ENCODE data around the gene TTC32.

TTC32 gene

GRCh38 chr2:19873014-19873413 lies 28.8 kb downstream of the TTC32 start:
- DNase-seq = no peak

GRCh38 chr2:19872302-19872701 lies 29.5 kb downstream of the TTC32 start:
- DNase-seq = no peak

DNA sequence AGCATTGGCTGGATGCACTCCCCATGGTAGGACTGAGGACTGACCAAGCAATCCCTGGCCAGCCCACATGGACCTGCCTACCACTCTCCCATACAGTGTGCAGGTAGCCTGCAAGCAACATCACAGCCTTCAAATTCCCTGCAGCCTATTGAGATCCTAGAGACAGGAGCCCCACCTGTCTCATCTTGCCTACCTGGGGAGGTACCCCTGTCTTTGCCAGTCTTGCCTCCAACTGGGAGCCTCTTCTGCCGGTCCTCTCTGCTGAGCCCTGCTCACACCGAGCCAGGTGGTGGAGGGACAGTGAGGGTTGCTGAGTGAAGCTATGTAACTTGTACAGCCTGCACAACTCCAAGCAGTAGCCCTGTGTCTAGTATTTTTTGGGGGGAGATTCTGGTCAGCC lies 29.9 kb downstream of the TTC32 start:
- no peak for DNase-seq

- no peak for DNase-seq
These were observed 31.0 kb downstream of the TTC32 start for GRCh38 chr2:19870792-19871191.

GRCh38 chr2:19868701-19869580 lies 32.8 kb downstream of the TTC32 start:
- no peak for DNase-seq

- no peak for DNase-seq
These were observed 33.6 kb downstream of the TTC32 start for GRCh38 chr2:19868224-19868623.

DNA sequence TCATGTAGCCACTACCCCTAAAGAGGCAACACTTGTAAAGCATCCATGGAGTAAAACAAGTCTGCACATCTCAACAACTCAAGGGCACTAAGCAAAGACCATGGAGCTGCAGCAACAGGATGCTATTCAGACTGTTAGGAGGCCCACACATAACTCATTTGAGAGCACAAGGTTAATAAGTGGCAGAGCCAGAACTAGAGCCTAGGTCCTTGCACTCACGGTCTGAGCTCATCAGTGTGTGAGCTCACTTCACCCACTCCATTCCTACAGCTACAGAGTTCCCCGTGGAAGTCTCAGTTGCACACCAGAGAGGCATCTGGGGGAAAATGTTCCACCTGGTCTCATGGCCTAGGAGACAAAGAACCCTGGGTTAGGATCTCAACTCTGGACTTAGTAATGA lies 35.0 kb downstream of the TTC32 start:
- no peak for DNase-seq

- no peak for DNase-seq
These were observed 36.6 kb downstream of the TTC32 start for GRCh38 chr2:19865151-19865550.

DNA sequence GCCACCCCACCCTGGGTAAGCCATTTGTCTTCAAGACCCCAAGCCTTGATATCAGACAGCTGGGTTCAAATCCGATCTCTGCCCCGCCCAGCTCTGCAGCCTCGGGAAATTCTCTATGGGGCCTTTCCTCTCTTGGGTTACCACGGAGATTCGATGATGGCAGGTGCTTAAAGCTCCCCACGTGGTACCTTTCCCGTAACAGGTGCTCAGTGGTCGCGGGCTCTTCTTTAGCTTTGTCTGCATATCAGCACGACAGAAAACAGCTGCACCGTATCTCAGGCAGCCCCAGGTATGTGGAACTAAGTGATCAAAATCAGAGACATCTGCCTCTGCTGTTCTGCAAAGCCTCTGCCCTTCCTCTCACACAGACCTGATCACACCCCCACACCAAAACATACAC lies 37.4 kb downstream of the TTC32 start:
- no peak for DNase-seq

- no peak for DNase-seq
These were observed 38.3 kb downstream of the TTC32 start for GRCh38 chr2:19863303-19864041.

DNA sequence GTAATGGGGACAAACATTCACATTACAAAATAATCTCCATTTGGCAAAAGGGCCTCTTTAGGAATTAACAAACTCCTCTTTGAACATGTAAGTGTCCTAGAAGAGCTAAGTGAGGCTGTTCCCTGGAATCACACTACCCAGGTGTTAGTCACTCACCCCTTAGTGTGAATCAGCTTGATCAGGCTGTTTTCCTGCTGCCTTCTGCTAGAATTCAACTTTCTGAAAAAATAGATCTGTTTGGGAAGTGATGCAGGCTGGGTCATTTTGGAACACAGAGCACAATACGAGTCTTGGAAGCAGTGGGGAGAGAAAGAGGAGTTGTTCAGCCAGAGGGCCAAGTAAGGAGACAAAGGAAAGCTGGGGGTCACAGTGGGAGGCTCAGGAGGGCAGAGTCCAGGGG lies 40.0 kb downstream of the TTC32 start:
- no peak for DNase-seq

GRCh38 chr2:19860022-19860421 lies 41.8 kb downstream of the TTC32 start:
- no peak for DNase-seq

- no peak for DNase-seq
These were observed 42.2 kb downstream of the TTC32 start for GRCh38 chr2:19859565-19859964.

DNA sequence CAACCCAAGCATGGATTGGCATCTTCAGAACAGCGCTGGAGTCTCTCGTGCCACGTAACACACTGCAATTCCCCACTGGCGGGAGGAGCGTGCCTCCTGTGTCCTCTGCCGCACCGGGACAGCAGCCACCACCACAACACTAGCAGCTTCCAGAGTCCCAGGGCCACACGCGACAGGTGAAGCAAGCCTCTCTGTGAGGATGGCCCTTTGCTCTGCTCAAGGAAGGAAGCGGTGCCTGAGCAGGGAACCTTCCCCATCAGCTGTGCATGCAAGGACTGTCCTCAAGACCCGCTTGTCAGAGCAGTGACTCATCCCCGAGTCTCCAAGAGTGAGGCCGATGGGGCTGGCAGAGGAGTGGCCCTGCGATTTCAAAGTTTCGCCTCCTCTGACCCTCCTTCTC lies 44.0 kb downstream of the TTC32 start:
- no peak for DNase-seq

DNA sequence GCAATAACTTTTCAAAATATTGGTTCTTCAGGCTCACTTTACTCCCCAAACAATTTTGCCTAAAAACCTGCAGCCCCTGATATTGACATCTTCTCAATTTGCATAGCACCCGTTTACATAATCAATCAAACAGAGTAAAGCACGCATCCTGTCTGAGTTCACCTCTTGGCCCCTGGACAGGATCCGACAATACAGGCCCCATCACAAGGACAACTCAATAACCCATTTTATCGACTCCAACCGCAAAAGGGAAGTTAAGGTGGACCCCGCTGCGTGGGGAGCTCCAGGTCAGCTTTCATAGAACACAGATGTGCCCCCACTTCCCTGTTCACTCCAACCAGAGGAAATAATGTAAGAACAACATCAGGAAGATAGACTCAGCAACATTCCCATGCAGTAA lies 44.7 kb downstream of the TTC32 start:
- no peak for DNase-seq

DNA sequence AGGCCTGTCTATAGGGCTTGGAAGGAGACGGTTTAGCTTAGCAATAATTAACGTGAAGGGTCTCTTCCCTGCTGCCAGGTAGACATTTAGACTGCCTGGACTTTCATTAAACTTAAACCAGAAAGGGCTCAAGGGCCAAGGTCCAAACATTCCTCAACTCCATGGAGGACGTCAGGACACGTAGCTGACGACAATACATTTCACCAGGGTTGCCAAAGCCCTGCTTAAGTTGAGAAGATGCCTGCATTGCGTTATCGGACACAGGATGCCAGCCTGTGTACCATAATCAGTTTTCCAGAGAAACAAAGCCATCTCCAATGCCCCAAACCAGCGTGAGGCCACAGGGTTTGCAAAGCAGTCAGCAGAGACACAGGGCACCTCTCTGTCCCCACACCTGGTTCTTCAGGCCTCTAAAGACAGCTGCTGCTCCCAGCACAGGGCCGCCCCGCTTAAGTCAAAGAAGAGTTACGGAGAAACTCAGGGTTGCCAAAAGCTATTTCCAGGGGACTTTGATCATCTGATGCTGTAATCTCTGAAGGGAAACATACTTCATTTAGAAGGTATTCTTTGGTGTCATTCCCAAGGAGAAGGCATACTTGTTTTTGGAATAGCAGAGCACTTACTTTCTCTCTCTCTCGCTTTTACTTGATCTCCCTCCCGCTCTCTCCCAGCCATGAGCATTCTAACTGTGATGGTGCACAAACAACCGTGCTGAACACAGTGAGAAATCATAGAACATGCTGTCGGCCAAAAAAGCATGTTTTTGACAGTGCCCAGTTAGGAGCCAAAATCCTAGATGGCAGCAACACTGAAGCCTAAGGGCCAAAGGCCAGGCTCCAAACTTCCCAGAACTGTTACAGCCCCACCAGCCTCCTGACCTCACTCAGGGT lies 46.0 kb downstream of the TTC32 start:
- no peak for DNase-seq

GRCh38 chr2:19854596-19855541 lies 46.9 kb downstream of the TTC32 start:
- DNase-seq = no peak

- DNase-seq = no peak
These were observed 50.6 kb downstream of the TTC32 start for GRCh38 chr2:19851116-19851695.

- DNase-seq = no peak
These were observed 51.4 kb downstream of the TTC32 start for GRCh38 chr2:19850056-19851050.

- DNase-seq = no peak
These were observed 52.8 kb downstream of the TTC32 start for GRCh38 chr2:19848952-19849351.
